Measurements from ENCODE around the gene GPSM3. TPM values are rescaled to one million over a fixed set of nuclear protein-coding genes. Genes with fewer than 3 reads are reported as not detected.
"Not testable (repeated sequence)": the region's sequence is repeated elsewhere in the genome, so short reads cannot be mapped to it uniquely, and the experiment has no call there.

Gene GPSM3
- total RNA-seq, 1 donor from 2014 or later: 20.8 TPM

DNA sequence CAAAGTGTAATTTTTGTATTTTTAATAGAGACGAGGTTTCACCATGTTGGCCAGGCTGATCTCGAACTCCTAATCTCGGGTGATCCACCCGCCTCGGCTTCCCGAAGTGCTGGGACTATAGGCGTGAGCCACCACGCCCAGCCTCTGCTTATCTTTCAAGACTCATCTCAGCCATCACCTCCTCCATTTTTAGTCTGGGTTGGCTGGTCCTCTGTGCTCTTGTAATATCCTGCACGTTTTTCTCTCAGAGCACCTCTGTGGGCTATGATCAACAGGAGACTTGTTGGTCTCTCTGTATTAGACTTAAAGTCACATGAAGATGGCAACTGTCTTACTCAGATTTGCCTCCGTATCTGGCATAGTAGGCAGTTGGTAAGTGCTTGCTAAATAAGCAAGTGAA lies 23.8 kb upstream of the GPSM3 start:
- TF ChIP-seq, protein P1, sequence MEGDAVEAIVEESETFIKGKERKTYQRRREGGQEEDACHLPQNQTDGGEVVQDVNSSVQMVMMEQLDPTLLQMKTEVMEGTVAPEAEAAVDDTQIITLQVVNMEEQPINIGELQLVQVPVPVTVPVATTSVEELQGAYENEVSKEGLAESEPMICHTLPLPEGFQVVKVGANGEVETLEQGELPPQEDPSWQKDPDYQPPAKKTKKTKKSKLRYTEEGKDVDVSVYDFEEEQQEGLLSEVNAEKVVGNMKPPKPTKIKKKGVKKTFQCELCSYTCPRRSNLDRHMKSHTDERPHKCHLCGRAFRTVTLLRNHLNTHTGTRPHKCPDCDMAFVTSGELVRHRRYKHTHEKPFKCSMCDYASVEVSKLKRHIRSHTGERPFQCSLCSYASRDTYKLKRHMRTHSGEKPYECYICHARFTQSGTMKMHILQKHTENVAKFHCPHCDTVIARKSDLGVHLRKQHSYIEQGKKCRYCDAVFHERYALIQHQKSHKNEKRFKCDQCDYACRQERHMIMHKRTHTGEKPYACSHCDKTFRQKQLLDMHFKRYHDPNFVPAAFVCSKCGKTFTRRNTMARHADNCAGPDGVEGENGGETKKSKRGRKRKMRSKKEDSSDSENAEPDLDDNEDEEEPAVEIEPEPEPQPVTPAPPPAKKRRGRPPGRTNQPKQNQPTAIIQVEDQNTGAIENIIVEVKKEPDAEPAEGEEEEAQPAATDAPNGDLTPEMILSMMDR (IDR thresholded peaks at IDR 0.05; ENCODE audit: insufficient read depth, low read length, poor library complexity, severe bottlenecking): no peak
- DNase-seq (ENCODE audit: low read depth): no peak
- peaks cover 7% of the 10 kb centered on the region for H3K27me3 ChIP-seq (ENCODE audit: control insufficient read depth, insufficient read depth, low read length)
- H3K36me3 ChIP-seq (ENCODE audit: control insufficient read depth, insufficient read depth, low read length): no peaks in the 10 kb centered on the region
- H3K4me3 ChIP-seq (ENCODE audit: low read depth, low read length): no peak overlapping the region

DNA sequence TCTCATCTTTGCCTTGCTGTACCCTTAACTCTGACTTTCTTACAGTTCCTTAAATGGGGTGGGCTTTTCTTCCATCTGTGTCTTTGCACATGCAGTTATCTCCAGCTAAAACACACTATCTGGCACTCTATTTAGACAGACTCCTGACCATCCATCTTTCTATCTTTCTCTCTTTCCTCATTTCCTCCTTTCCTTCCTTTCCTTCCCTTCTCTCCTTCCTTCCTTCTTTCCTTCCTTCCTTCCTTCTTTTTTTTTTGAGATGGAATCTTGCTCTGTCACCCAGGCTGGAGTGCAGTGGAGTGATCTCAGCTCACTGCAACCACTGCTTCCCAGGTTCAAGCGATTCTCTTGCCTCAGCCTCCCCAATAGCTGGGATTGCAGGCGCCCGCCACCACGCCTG lies 23.2 kb upstream of the GPSM3 start:
- no peak for DNase-seq (ENCODE audit: low read depth)
- H3K27me3 ChIP-seq (ENCODE audit: control insufficient read depth, insufficient read depth, low read length): peaks cover 7% of the 10 kb centered on the region
- TF ChIP-seq, protein P1 (IDR thresholded peaks at IDR 0.05; ENCODE audit: insufficient read depth, low read length, poor library complexity, severe bottlenecking): no peak

DNA sequence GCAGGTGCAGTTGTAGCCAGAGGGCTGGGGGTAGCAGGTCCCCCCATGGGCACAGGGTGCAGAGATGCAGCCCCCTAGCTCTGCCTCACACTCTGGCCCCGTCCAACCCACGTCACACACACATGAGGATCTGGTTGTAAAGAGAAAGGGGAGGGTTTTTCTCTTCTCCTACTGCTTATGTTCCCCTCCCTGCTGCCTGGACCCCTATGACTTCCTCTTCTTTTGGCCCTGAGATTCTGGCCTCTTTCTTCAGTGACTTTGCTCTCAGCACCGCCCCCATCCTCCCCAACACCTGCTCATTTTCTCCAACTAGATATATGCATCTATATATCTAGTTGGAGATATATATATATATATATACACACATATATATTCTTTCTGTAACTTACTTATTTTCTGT lies 21.7 kb upstream of the GPSM3 start:
- Histone ChIP-seq H3K36me3 (ENCODE audit: control insufficient read depth, insufficient read depth, low read length) (no peaks in the 10 kb centered on the region), H3K4me3 (ENCODE audit: low read depth, low read length) (no peak overlapping the region), H3K27me3 (ENCODE audit: control insufficient read depth, insufficient read depth, low read length) (peaks cover 5% of the 10 kb centered on the region)
- TF ChIP-seq, protein P1 (IDR thresholded peaks at IDR 0.05; ENCODE audit: insufficient read depth, low read length, poor library complexity, severe bottlenecking): no peak
- no peak for DNase-seq (ENCODE audit: low read depth)

More for the DNA sequence above, 23.2 kb upstream of the GPSM3 start:
- Histone ChIP-seq H3K36me3 (ENCODE audit: control insufficient read depth, insufficient read depth, low read length) (no peaks in the 10 kb centered on the region), H3K4me3 (ENCODE audit: low read depth, low read length) (no peak overlapping the region)

DNA sequence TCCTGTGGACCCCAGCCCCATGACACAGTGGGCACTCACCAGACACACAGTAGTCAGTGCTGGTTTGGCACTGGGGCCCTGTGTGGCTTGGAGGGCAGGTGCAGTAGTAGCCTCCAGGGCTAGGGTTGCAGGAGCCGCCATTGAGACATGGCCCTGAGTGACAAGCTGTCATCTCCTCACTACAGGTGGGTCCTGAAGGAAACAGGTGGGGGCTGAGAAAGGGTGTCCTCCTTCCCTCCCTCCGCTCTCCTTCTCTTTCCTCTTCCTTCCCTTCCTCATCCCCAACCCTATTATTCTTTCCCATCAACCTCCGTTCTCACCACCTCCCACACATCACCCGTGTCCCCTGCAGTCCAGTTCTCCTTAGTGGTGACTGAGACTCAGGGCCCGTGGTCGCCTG lies 21.2 kb upstream of the GPSM3 start:
- DNase-seq (ENCODE audit: low read depth): no peak
- TF ChIP-seq, protein P1 (IDR thresholded peaks at IDR 0.05; ENCODE audit: insufficient read depth, low read length, poor library complexity, severe bottlenecking): no peak
- no peaks in the 10 kb centered on the region for H3K36me3 ChIP-seq (ENCODE audit: control insufficient read depth, insufficient read depth, low read length)

DNA sequence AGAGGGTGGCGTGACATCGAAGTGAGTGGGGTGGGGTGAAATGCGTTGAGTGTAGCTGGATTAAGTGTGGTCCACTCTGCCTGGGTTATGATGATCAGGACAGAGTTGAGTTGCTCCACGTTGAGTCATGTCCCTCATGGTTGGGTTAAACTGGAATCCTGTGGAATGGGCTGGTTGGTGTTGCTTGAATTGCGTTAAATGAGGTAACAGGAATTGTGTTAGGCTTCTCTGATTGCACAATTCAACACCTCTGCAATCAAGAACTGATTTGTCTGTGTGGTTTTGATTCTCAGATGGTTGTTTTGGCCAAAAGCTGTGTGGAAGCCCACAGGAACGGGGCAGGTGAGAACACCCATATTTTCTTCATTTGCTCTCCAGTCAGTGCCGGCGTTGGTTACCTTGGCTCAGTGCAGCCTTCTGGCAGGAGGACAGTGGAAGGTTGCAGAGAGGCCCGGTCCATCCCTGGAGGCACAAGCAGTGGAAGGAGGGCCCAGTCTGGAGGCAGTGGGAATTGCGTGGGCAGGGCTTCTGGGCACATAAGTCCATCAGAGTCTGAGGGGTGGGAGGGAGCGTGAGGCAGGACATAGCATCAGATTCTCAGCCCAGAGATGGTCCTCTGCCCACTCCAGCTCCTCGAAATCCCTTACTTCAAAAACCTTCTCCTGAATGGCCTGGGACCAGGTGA lies 19.8 kb upstream of the GPSM3 start:
- no peak overlapping the region for H3K4me3 ChIP-seq (ENCODE audit: low read depth, low read length)
- no peaks in the 10 kb centered on the region for H3K36me3 ChIP-seq (ENCODE audit: control insufficient read depth, insufficient read depth, low read length)
- DNase-seq (ENCODE audit: low read depth): no peak
- TF ChIP-seq, protein P1 (IDR thresholded peaks at IDR 0.05; ENCODE audit: insufficient read depth, low read length, poor library complexity, severe bottlenecking): no peak
- no peaks in the 10 kb centered on the region for H3K27me3 ChIP-seq (ENCODE audit: control insufficient read depth, insufficient read depth, low read length)

More for the DNA sequence above, 21.2 kb upstream of the GPSM3 start:
- H3K27me3 ChIP-seq (ENCODE audit: control insufficient read depth, insufficient read depth, low read length): peaks cover 5% of the 10 kb centered on the region
- no peak overlapping the region for H3K4me3 ChIP-seq (ENCODE audit: low read depth, low read length)

DNA sequence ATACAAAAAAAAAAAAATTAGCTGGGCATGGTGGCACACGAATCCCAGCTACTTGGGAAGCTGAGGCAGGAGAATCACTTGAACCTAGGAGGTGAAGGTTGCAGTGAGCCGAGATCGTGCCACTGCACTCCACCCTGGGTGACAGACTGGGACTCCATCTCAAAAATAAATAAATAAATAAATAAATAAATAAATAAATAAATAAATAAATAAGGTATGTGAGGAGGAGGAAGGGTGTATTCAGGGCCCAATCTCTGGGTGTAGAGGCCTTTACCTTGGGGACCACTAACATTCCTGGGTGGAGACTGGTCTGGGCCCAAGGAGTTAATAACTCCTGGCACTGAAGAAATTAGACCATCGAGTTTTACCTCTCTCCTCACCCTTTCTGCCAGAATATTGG lies 19.0 kb upstream of the GPSM3 start:
- not testable (repeated sequence) for H3K4me3 ChIP-seq (ENCODE audit: low read depth, low read length); H3K27me3 ChIP-seq (ENCODE audit: control insufficient read depth, insufficient read depth, low read length); DNase-seq (ENCODE audit: low read depth); H3K36me3 ChIP-seq (ENCODE audit: control insufficient read depth, insufficient read depth, low read length)

Data from kidney epithelial cell (primary cell).